Activated CD4-positive, CD25-positive, alpha-beta regulatory T cell (primary cell): ENCODE measurements around the gene ASB4.
"Not testable (repeated sequence)": the region's sequence is repeated elsewhere in the genome, so short reads cannot be mapped to it uniquely, and the experiment has no call there.

Experiments
- DNase-seq, 4 experiments: peaks; one replicate each; lab custom pipeline; 2025; lab: John Stamatoyannopoulos, UW

Gene ASB4

GRCh38 chr7:95485391-95486123 lies at the start of gene ASB4:
ASB4 (plus strand) TSS chr7:95485943; CDS start chr7:95485972, 29 bp downstream.
- no peak for DNase-seq

GRCh38 chr7:95436407-95436806 lies 49.3 kb upstream of the ASB4 start:
- DNase-seq, result no peak

GRCh38 chr7:95440394-95441038 lies 45.2 kb upstream of the ASB4 start:
- no peak for DNase-seq

GRCh38 chr7:95441042-95441823 lies 44.5 kb upstream of the ASB4 start:
- no peak for DNase-seq

- no peak for DNase-seq
These were observed 40.9 kb upstream of the ASB4 start for GRCh38 chr7:95444796-95445195.

- DNase-seq, result no peak
These were observed 39.1 kb upstream of the ASB4 start for GRCh38 chr7:95446618-95447017.

GRCh38 chr7:95454438-95455045 lies 31.2 kb upstream of the ASB4 start:
- no peak for DNase-seq

GRCh38 chr7:95457947-95458346 lies 27.8 kb upstream of the ASB4 start:
- no peak for DNase-seq

- not testable (repeated sequence) for DNase-seq
These were observed 25.1 kb upstream of the ASB4 start for GRCh38 chr7:95460653-95461052.

GRCh38 chr7:95467912-95468607 lies 17.7 kb upstream of the ASB4 start:
- no peak for DNase-seq

- no peak for DNase-seq
These were observed 16.6 kb upstream of the ASB4 start for GRCh38 chr7:95469187-95469586.

GRCh38 chr7:95469848-95470247 lies 15.9 kb upstream of the ASB4 start:
- DNase-seq, result no peak

GRCh38 chr7:95470452-95470851 lies 15.3 kb upstream of the ASB4 start:
- no peak for DNase-seq

GRCh38 chr7:95471071-95471470 lies 14.7 kb upstream of the ASB4 start:
- no peak for DNase-seq

- no peak for DNase-seq
These were observed 13.1 kb upstream of the ASB4 start for GRCh38 chr7:95472581-95473161.

- DNase-seq, result no peak
These were observed 12.3 kb upstream of the ASB4 start for GRCh38 chr7:95473276-95473985.

- DNase-seq, result no peak
These were observed 9.5 kb upstream of the ASB4 start for GRCh38 chr7:95476072-95476847.

GRCh38 chr7:95476904-95477594 lies 8.7 kb upstream of the ASB4 start:
- peak in 1 of 4 experiments; percentile 7 for DNase-seq

- DNase-seq, result no peak
These were observed 7.3 kb upstream of the ASB4 start for GRCh38 chr7:95478272-95479037.
